Cardiac fibroblast (primary cell): ENCODE data around the gene OPN1MW2.
"Not testable (repeated sequence)": the region's sequence is repeated elsewhere in the genome, so short reads cannot be mapped to it uniquely, and the experiment has no call there.

Experiments
- DNase-seq, 2 donors: peaks; one replicate each; pipeline versions ENCODE4 v3.0.0 to v3.0.0-alpha.2; 2010; ENCODE audit warnings: low read depth in 2 of 2
- H3K4me3 ChIP-seq, 2 donors: replicated peaks in 1 of 2; 1 replicate in 1 of 2; 2 replicates in 1 of 2; pipeline ENCODE4 v1.5.1; 2011; ENCODE audit warnings: low read depth in 2 of 2, low read length in 2 of 2, mild to moderate bottlenecking in 2 of 2, moderate library complexity in 1 of 2

OPN1MW2 gene

DNA sequence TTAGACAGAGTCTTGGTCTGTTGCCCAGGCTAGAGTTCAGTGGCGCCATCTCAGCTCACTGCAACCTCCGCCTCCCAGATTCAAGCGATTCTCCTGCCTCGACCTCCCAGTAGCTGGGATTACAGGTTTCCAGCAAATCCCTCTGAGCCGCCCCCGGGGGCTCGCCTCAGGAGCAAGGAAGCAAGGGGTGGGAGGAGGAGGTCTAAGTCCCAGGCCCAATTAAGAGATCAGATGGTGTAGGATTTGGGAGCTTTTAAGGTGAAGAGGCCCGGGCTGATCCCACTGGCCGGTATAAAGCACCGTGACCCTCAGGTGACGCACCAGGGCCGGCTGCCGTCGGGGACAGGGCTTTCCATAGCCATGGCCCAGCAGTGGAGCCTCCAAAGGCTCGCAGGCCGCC, at the start of gene OPN1MW2:
Gene OPN1MW2, plus strand, starts transcription at position 301 of the 400 bp plus-strand sequence. Its CDS starts 60 bp downstream, at position 361.
- DNase-seq, H3K4me3 ChIP-seq: not testable (repeated sequence)

DNA sequence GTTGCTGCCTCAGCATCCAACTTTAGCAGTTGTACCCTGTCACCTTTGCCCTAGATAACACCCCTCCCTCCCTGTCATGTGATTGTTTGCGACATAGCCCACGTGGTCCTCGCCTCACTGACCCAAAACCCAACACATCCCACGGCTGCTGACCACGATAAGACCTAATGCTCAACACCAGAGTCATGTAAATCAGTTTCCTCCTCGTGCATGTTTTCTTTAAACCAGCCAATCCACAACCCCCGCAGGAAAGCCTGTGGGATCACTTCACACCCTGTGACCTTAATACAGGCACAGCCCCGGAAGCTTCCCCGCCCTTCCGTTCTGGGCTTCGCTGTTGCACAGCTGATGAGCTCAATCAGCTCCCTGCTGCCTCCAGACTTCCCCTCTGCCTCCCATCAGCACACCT, 47.0 kb upstream of the OPN1MW2 start:
- not testable (repeated sequence) for H3K4me3 ChIP-seq, DNase-seq

DNA sequence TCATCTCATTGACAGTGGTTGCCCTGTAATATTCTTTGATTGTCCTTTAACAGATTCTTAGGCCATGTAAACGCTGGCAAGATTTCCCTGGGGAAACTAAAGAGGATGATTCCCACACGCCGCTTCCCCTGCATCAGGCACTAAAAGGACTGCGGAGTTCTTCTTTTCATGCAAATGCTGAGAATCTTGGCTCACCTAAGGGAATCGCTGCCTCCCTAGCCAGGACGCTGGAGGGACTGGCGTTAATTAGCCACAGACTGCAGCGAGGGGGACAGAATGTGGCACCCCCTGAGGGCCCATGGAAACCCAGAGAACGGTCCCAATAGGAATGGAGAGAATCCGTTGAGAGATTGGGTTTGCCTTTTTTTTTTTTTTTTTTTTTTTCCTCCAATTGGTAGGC, 45.2 kb upstream of the OPN1MW2 start:
- H3K4me3 ChIP-seq, DNase-seq: not testable (repeated sequence)

DNA sequence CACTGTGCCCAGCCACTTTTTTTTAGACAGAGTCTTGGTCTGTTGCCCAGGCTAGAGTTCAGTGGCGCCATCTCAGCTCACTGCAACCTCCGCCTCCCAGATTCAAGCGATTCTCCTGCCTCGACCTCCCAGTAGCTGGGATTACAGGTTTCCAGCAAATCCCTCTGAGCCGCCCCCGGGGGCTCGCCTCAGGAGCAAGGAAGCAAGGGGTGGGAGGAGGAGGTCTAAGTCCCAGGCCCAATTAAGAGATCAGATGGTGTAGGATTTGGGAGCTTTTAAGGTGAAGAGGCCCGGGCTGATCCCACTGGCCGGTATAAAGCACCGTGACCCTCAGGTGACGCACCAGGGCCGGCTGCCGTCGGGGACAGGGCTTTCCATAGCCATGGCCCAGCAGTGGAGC, 37.3 kb upstream of the OPN1MW2 start, which contains the start of gene OPN1MW:
Gene OPN1MW, plus strand, starts transcription at position 301 of the 400 bp plus-strand sequence. Its CDS starts 82 bp downstream, at position 383.
- not testable (repeated sequence) for DNase-seq, H3K4me3 ChIP-seq

DNA sequence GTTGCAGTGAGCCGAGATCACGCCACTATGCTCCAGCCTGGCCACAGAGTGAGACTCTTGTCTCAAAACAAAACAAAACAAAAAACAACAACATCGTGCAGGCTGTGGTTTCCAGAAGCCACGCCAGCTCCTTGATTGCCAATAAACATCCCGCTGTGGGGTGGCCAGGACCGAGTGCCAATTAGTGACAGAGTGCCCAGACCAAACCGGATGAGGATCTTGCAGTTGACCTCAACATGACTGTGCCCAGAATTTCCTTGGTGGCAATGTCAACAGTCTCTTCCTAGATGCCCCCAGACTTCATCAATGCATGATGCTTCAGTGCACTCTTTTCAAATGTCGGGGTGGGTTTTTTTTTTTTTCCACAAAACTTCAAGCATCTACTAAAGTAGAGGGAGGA, 35.8 kb upstream of the OPN1MW2 start:
- DNase-seq, H3K4me3 ChIP-seq: not testable (repeated sequence)

DNA sequence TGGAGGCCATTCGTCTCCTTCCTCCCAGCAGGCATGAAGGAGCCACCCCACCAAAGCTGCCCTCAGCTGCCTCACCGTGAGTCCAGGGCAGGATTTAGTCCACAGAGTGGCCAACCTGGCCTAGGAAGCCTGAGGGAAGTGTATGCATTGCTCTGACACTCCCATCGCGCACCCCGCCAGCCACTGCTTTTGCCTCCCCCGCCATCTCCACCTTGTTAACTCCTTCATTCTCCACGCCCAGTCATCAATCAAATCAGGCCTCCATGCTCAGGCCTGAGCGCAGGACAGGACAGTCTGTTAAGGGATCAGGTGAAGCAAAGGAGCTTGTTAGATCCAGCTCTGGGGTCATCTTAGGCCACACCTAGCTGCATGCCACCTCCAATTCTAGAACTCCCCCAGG, 26.7 kb upstream of the OPN1MW2 start:
- not testable (repeated sequence) for DNase-seq, H3K4me3 ChIP-seq

DNA sequence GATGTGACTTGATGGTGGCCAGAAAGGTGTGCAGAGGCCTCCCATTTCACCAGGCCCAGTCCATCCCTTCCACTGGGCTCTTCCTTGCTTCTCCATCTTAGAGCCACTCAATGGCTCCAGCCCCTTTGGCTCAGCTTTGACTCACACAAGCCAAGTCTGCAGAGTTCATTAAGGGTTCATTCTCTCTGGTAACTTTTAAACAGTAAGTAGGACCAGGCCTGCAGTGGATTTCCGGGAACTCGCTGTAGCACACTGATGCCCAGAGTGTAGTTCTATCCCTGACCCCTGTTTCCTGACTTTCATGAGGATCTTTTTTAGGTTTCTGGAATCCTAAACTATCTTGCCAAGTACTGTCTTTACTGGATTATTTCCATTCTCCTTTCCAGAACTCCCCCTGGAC, 25.2 kb upstream of the OPN1MW2 start:
- H3K4me3 ChIP-seq, DNase-seq: not testable (repeated sequence)

DNA sequence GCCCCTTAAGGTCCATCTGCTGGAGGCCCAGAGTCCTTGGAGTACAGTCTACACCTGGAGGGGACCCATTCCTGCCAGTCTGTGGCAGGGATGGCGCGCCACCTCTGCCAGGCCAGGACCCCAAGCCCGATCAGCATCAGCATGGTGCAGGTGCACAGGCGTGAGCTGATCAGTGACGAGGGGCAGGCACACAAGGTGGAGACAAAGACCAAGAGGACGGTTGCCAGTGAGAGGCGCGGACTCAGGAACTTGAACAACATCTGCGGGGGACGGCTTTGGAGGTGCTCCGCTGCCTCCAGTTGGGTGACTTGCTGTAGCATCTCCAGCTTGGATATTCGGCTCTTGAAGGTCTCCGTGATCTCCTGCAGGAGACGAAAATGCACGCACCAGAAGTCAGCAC, 23.1 kb upstream of the OPN1MW2 start:
- not testable (repeated sequence) for H3K4me3 ChIP-seq, DNase-seq

DNA sequence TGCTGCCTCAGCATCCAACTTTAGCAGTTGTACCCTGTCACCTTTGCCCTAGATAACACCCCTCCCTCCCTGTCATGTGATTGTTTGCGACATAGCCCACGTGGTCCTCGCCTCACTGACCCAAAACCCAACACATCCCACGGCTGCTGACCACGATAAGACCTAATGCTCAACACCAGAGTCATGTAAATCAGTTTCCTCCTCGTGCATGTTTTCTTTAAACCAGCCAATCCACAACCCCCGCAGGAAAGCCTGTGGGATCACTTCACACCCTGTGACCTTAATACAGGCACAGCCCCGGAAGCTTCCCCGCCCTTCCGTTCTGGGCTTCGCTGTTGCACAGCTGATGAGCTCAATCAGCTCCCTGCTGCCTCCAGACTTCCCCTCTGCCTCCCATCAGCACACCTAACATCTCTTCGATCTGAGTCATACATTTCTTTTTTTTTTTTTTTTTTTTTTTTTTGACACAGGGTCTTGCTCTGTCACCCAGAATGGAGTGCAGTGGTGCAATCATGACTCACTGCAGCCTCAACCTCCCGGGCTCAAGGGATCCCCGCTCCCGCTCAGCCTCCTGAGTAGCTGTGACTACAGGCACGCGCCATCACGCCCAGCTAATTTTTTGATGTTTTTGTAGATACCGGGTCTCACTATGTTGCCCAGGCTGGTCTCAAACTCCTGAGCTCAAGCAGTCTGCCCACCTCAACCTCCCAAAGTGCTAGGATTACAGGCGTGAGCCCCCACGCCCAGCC, 9.7 kb upstream of the OPN1MW2 start:
- DNase-seq, H3K4me3 ChIP-seq: not testable (repeated sequence)

DNA sequence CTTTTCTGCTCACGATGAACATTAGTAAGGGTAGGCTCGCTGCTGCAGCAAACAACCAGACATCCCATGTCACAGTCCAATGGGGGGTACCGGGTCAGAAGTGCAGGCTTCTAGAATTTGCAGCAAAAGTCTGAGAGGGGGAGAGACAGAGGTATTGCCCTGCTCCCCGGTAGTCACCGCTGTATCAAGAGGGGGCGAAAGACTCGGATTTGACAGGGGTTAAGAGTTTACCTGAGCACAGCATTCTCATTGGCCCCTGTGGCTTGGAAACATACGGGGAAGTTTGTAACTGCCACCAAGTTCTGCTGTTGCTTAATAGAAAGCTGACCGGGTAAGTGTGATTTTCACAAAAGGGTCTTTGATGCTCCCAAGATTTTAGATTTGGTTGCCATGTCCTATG, 8.5 kb upstream of the OPN1MW2 start:
- DNase-seq, H3K4me3 ChIP-seq: not testable (repeated sequence)

DNA sequence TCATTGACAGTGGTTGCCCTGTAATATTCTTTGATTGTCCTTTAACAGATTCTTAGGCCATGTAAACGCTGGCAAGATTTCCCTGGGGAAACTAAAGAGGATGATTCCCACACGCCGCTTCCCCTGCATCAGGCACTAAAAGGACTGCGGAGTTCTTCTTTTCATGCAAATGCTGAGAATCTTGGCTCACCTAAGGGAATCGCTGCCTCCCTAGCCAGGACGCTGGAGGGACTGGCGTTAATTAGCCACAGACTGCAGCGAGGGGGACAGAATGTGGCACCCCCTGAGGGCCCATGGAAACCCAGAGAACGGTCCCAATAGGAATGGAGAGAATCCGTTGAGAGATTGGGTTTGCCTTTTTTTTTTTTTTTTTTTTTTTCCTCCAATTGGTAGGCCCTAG, 8.1 kb upstream of the OPN1MW2 start:
- H3K4me3 ChIP-seq, DNase-seq: not testable (repeated sequence)

DNA sequence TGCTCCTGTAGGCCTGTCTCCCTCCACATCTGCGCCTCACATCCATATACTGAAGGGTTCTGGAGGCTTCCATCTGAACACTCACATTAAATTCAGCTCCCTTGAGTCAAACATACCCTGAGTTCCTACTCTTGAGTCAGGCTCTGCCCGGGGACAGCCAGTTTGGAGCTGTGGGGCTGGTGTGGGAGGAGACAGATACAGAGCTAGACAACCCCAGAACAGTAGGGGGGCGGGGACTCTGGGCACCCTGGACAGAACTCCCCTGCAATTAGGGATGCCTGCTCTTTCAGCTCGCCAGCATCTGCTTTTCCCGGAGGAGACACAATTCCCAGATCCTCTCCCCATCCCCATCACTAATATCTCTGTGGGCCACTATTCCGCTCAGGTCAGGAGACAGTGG, 5.7 kb downstream of the OPN1MW2 start:
- not testable (repeated sequence) for H3K4me3 ChIP-seq, DNase-seq

DNA sequence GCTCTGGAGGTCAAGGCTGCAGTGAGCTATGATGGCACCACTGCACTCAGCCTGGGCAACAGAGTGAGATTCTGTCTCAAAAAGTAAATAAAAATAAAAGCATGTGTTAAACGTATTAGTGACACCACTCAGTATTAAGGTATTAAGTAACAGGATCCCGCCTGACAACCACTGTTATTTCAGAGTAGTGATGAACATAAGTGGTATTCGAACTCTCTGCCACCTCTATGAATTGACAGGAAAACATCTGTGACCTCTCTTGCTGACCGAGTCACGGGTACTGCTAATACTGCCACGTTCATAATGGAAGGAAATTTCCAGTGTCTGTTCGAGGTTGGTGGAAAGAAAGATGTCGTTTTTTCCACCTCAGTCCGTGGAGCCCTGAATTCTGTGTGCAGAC, 7.2 kb downstream of the OPN1MW2 start:
- DNase-seq, H3K4me3 ChIP-seq: not testable (repeated sequence)

DNA sequence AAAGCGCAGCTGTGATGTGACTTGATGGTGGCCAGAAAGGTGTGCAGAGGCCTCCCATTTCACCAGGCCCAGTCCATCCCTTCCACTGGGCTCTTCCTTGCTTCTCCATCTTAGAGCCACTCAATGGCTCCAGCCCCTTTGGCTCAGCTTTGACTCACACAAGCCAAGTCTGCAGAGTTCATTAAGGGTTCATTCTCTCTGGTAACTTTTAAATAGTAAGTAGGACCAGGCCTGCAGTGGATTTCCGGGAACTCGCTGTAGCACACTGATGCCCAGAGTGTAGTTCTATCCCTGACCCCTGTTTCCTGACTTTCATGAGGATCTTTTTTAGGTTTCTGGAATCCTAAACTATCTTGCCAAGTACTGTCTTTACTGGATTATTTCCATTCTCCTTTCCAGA, 11.9 kb downstream of the OPN1MW2 start:
- DNase-seq, H3K4me3 ChIP-seq: not testable (repeated sequence)

DNA sequence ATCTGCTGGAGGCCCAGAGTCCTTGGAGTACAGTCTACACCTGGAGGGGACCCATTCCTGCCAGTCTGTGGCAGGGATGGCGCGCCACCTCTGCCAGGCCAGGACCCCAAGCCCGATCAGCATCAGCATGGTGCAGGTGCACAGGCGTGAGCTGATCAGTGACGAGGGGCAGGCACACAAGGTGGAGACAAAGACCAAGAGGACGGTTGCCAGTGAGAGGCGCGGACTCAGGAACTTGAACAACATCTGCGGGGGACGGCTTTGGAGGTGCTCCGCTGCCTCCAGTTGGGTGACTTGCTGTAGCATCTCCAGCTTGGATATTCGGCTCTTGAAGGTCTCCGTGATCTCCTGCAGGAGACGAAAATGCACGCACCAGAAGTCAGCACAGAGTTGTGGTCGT, 14.1 kb downstream of the OPN1MW2 start:
- DNase-seq, H3K4me3 ChIP-seq: not testable (repeated sequence)

DNA sequence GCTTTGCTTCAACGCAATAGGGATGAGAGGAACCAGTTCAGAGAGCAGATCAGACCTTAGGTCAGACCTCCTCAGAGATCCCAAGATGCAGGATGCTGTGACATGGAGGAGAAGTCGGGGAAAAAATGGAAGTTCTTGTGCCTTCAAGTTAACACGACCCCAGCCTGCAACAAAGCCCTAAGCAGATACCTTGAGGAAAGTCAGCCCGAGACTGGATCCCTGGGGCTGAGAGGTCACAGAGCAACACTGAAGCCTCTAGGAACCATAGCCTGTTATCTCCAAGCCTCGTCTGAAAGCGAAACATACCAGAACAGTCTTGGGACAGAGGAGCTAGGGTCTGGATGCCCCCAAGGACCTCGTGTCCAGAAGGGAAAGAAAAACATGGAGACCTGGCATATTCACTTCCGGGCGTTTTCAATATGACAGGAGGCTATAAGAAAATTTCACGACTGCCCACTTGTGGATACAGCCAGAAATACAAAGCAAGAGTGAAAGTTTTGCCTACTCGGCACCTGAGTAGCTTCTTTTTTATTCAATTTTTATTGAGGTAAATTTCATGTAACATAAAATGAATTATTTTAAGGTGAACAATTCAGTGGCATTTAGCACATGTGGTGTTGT, 19.5 kb downstream of the OPN1MW2 start:
- H3K4me3 ChIP-seq, DNase-seq: not testable (repeated sequence)

DNA sequence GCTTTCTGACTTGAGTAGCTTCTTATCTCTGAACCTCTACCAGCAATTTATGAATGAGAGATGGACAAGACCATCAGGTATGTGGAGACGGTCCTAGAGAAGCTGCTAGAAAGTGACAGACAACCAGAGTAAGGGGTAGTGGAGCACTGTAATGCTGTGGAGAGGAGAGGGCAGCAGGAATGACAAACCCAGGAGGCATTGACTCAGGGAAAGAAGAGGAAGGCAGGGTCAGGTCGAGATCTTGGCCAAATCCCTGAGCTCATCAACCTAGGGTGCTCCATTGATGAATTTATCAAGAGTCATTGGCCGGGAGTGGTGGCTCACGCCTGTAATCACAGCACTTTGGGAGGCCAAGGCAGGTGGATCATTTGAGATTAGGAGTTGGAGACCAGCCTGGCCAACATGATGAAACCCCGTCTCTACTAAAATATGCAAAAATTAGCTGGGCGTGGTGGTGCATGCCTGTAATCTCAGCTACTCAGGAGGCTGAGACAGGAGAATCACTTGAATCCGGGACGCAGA, 20.5 kb downstream of the OPN1MW2 start:
- DNase-seq, H3K4me3 ChIP-seq: not testable (repeated sequence)

DNA sequence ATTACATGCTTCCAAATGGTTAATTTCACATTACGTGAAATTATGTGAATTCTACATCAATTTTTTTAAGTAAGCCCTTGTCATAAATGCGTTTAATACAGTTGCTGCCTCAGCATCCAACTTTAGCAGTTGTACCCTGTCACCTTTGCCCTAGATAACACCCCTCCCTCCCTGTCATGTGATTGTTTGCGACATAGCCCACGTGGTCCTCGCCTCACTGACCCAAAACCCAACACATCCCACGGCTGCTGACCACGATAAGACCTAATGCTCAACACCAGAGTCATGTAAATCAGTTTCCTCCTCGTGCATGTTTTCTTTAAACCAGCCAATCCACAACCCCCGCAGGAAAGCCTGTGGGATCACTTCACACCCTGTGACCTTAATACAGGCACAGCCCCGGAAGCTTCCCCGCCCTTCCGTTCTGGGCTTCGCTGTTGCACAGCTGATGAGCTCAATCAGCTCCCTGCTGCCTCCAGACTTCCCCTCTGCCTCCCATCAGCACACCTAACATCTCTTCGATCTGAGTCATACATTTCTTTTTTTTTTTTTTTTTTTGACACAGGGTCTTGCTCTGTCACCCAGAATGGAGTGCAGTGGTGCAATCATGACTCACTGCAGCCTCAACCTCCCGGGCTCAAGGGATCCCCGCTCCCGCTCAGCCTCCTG, 28.0 kb downstream of the OPN1MW2 start:
- not testable (repeated sequence) for DNase-seq

DNA sequence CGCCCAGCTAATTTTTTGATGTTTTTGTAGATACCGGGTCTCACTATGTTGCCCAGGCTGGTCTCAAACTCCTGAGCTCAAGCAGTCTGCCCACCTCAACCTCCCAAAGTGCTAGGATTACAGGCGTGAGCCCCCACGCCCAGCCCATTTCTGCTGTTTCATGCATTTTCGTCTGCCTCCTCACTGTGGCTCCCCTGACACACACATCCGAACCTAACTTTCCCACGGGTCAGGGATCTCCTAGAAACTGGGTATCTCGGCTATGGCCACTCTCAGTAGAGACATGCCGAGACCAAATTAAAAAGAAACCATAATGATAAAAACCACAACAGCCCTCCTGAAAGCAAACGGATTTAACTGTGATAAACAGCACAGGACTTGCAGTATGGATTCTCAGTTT, 28.5 kb downstream of the OPN1MW2 start:
- DNase-seq, H3K4me3 ChIP-seq: not testable (repeated sequence)

More for the DNA sequence above, 28.0 kb downstream of the OPN1MW2 start:
- H3K4me3 ChIP-seq = not testable (repeated sequence)
